COR-L47 (cell line): ENCODE results near the gene NEK1.

Experiments used
- DNase-seq: peaks from one replicate; lab custom pipeline; 2025; lab: John Stamatoyannopoulos, UW

Gene NEK1

GRCh38 chr4:169418846-169419245, 193.5 kb downstream of the NEK1 start:
- no peak for DNase-seq

- no peak for DNase-seq
Observed at GRCh38 chr4:169417629-169418282, 194.6 kb downstream of the NEK1 start.

GRCh38 chr4:169416997-169417396, 195.4 kb downstream of the NEK1 start:
- DNase-seq: no peak

GRCh38 chr4:169416461-169416860, 195.9 kb downstream of the NEK1 start:
- no peak for DNase-seq

- DNase-seq: no peak
Observed at GRCh38 chr4:169414913-169415312, 197.5 kb downstream of the NEK1 start.

GRCh38 chr4:169412046-169412445, 200.3 kb downstream of the NEK1 start:
- DNase-seq: no peak

- DNase-seq: no peak
Observed at GRCh38 chr4:169410839-169411770, 201.3 kb downstream of the NEK1 start.

- no peak for DNase-seq
Observed at GRCh38 chr4:169407217-169407845, 205.1 kb downstream of the NEK1 start.

GRCh38 chr4:169404960-169405359, 207.4 kb downstream of the NEK1 start:
- no peak for DNase-seq

GRCh38 chr4:169400832-169401231, 211.6 kb downstream of the NEK1 start:
- no peak for DNase-seq

GRCh38 chr4:169399976-169400767, 212.2 kb downstream of the NEK1 start:
- no peak for DNase-seq

GRCh38 chr4:169398316-169398715, 214.1 kb downstream of the NEK1 start:
- no peak for DNase-seq

GRCh38 chr4:169397762-169398161, 214.6 kb downstream of the NEK1 start:
- DNase-seq: no peak

- DNase-seq: no peak
Observed at GRCh38 chr4:169385376-169385775, 227.0 kb downstream of the NEK1 start.

GRCh38 chr4:169384779-169385178, 227.6 kb downstream of the NEK1 start:
- no peak for DNase-seq

GRCh38 chr4:169383724-169384123, 228.7 kb downstream of the NEK1 start:
- no peak for DNase-seq

GRCh38 chr4:169379688-169380087, 232.7 kb downstream of the NEK1 start:
- no peak for DNase-seq

- no peak for DNase-seq
Observed at GRCh38 chr4:169377367-169377766, 235.0 kb downstream of the NEK1 start.

- no peak for DNase-seq
Observed at GRCh38 chr4:169376421-169376820, 236.0 kb downstream of the NEK1 start.

- DNase-seq: no peak
Observed at GRCh38 chr4:169372791-169373190, 239.6 kb downstream of the NEK1 start.

- no peak for DNase-seq
Observed at GRCh38 chr4:169369634-169370033, 242.7 kb downstream of the NEK1 start.

- DNase-seq: no peak
Observed at GRCh38 chr4:169367826-169368225, 244.6 kb downstream of the NEK1 start.
